Activated CD8-positive, alpha-beta memory T cell treated with anti-CD3 and anti-CD28 coated beads, Interleukin-2, amount 50 U/mL, for 1 hour (primary cell): Measurements from ENCODE around the gene SLX4IP.

Experiments
- DNase-seq: peaks from one replicate; pipeline ENCODE4 v3.0.0-alpha.2; 2020; ENCODE audit errors: extremely low read depth

Gene SLX4IP

GRCh38 chr20:10633718-10634117 is 198.6 kb downstream of the SLX4IP start:
- DNase-seq, result no peak

GRCh38 chr20:10634211-10634610 is 199.1 kb downstream of the SLX4IP start:
- DNase-seq, result no peak

- no peak for DNase-seq
Observed at GRCh38 chr20:10634683-10635411, 199.7 kb downstream of the SLX4IP start.

- no peak for DNase-seq
Observed at GRCh38 chr20:10635476-10636208, 200.5 kb downstream of the SLX4IP start.

- DNase-seq, result no peak
Observed at GRCh38 chr20:10636326-10636818, 201.3 kb downstream of the SLX4IP start.

GRCh38 chr20:10637031-10637559 is 202.0 kb downstream of the SLX4IP start:
- DNase-seq, result no peak

GRCh38 chr20:10637563-10637962 is 202.5 kb downstream of the SLX4IP start:
- no peak for DNase-seq

GRCh38 chr20:10639077-10639736 is 204.1 kb downstream of the SLX4IP start:
- DNase-seq, result no peak

- no peak for DNase-seq
Observed at GRCh38 chr20:10639737-10640556, 204.8 kb downstream of the SLX4IP start.

GRCh38 chr20:10640897-10641296 is 205.8 kb downstream of the SLX4IP start:
- no peak for DNase-seq

- no peak for DNase-seq
Observed at GRCh38 chr20:10641467-10641866, 206.4 kb downstream of the SLX4IP start.

GRCh38 chr20:10641893-10642292 is 206.8 kb downstream of the SLX4IP start:
- no peak for DNase-seq

- no peak for DNase-seq
Observed at GRCh38 chr20:10642856-10643559, 207.9 kb downstream of the SLX4IP start.

- no peak for DNase-seq
Observed at GRCh38 chr20:10643560-10643873, 208.4 kb downstream of the SLX4IP start.

GRCh38 chr20:10644458-10645204 is 209.5 kb downstream of the SLX4IP start:
- no peak for DNase-seq

GRCh38 chr20:10645205-10645570 is 210.1 kb downstream of the SLX4IP start:
- DNase-seq, result no peak

- DNase-seq, result no peak
Observed at GRCh38 chr20:10646006-10646405, 210.9 kb downstream of the SLX4IP start.

GRCh38 chr20:10646886-10647420 is 211.8 kb downstream of the SLX4IP start:
- DNase-seq, result no peak

GRCh38 chr20:10647471-10647870 is 212.4 kb downstream of the SLX4IP start:
- DNase-seq, result no peak

- DNase-seq, result no peak
Observed at GRCh38 chr20:10647909-10648308, 212.8 kb downstream of the SLX4IP start.
